Measurements from ENCODE around the gene PPP1R37.
A peak's percentile ranks its signal among the peaks of the same experiment; 100 is the strongest.

PPP1R37 gene

GRCh38 chr19:45071545-45071938 is 21.4 kb upstream of the PPP1R37 start:
- no peak for DNase-seq

GRCh38 chr19:45071969-45072790 is 20.8 kb upstream of the PPP1R37 start:
- DNase-seq: no peak

GRCh38 chr19:45074744-45075300 is 18.2 kb upstream of the PPP1R37 start:
- DNase-seq: no peak

GRCh38 chr19:45075301-45076028 is 17.5 kb upstream of the PPP1R37 start:
- DNase-seq: peak; percentile 21

GRCh38 chr19:45076029-45076850 is 16.7 kb upstream of the PPP1R37 start, which contains the start of gene ZNF296:
Gene ZNF296, minus strand, starts transcription at chr19:45076478. Its CDS starts 105 bp downstream, at chr19:45076373.
- peak; percentile 4 for DNase-seq

- DNase-seq: no peak
Measured at GRCh38 chr19:45076851-45077730, 15.9 kb upstream of the PPP1R37 start.

GRCh38 chr19:45078390-45079062 is 14.5 kb upstream of the PPP1R37 start:
- DNase-seq: no peak

- peak; percentile 6 for DNase-seq
Measured at GRCh38 chr19:45079063-45079910, 13.7 kb upstream of the PPP1R37 start, which contains the start of gene GEMIN7. Gene GEMIN7, plus strand, starts transcription at chr19:45079260. Its CDS starts 10,855 bp downstream, at chr19:45090115.

- DNase-seq: no peak
Measured at GRCh38 chr19:45079911-45080370, 13.0 kb upstream of the PPP1R37 start.

- no peak for DNase-seq
Measured at GRCh38 chr19:45082170-45082569, 10.8 kb upstream of the PPP1R37 start.

- no peak for DNase-seq
Measured at GRCh38 chr19:45086480-45086879, 6.5 kb upstream of the PPP1R37 start.

GRCh38 chr19:45087531-45087930 is 5.4 kb upstream of the PPP1R37 start:
- DNase-seq: no peak

- DNase-seq: no peak
Measured at GRCh38 chr19:45090034-45090433, 2.9 kb upstream of the PPP1R37 start.

GRCh38 chr19:45090606-45091005 is 2.4 kb upstream of the PPP1R37 start:
- no peak for DNase-seq

- peak; percentile 86 for DNase-seq
Measured at GRCh38 chr19:45091031-45091923, 1.7 kb upstream of the PPP1R37 start.

- DNase-seq: no peak
Measured at GRCh38 chr19:45094137-45094536, 1.2 kb downstream of the PPP1R37 start.

- DNase-seq: no peak
Measured at GRCh38 chr19:45094707-45095106, 1.7 kb downstream of the PPP1R37 start.

- DNase-seq: no peak
Measured at GRCh38 chr19:45095496-45096413, 2.8 kb downstream of the PPP1R37 start.
